ENCODE data around the gene NAT16.
"Not testable (repeated sequence)": the region's sequence is repeated elsewhere in the genome, so short reads cannot be mapped to it uniquely, and the experiment has no call there.

The NAT16 gene

DNA sequence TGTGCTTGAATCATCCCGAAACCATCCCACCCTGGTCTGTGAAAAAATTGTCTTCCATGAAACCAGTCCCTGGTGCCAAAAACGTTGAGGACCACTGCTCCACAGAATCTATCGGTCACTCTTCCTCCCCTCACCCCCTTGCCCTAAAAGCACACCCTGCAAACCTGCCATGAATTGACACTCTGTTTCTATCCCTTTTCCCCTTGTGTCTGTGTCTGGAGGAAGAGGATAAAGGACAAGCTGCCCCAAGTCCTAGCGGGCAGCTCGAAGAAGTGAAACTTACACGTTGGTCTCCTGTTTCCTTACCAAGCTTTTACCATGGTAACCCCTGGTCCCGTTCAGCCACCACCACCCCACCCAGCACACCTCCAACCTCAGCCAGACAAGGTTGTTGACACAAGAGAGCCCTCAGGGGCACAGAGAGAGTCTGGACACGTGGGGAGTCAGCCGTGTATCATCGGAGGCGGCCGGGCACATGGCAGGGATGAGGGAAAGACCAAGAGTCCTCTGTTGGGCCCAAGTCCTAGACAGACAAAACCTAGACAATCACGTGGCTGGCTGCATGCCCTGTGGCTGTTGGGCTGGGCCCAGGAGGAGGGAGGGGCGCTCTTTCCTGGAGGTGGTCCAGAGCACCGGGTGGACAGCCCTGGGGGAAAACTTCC, 54.0 kb downstream of the NAT16 start:
- DNase-seq: peak in 1 of 2 experiments; percentile 42

DNA sequence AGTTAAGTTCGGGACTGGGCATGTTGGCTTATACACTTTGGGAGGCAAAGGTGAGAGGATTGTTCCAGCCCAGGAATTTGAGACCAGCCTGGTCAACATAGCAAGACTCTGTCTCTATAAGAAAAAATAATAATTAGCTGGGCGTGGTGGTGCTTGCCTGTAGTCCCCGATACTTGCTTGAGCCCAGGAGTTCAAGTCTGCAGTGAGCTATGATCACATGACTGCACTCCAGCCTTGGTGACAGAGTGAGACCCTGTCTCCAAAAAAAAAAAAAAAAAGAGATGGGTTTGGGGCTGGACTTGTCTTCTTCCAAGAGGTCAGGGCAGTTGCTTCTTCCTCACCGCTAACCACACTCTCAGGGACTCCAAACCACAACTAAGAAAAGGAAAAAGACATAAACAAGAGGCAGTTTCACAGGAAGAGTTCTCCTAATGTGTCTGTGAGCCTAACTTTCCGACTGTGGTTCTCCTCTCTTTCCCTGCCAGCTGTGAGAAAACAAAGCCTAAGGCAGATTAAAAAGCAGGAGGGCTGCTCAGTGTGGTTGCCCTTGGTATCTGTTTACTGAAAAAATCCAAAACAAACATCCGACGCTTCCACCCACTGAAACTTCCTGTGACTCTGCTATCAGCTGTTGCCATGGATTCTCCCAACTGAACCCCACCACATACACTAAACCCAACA, 55.6 kb downstream of the NAT16 start:
- no peak for DNase-seq

DNA sequence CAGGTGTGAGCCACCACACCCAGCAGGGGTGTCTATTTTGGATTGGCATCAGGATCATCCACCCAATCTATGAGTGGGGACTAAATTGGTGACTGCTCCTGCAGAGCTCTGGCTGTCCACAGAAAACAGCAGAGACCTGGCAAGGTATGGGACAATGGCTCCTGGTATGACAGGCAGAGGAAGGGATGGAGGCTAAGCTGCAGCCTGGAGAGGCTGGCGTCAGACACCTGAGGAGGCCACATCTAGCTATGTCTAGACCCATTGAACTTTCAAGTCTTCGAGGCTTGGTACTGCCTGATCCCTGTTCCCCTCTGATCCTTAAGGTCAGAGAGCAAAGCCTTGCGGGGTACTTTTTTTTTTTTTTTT, 56.4 kb downstream of the NAT16 start:
- no peak for DNase-seq

DNA sequence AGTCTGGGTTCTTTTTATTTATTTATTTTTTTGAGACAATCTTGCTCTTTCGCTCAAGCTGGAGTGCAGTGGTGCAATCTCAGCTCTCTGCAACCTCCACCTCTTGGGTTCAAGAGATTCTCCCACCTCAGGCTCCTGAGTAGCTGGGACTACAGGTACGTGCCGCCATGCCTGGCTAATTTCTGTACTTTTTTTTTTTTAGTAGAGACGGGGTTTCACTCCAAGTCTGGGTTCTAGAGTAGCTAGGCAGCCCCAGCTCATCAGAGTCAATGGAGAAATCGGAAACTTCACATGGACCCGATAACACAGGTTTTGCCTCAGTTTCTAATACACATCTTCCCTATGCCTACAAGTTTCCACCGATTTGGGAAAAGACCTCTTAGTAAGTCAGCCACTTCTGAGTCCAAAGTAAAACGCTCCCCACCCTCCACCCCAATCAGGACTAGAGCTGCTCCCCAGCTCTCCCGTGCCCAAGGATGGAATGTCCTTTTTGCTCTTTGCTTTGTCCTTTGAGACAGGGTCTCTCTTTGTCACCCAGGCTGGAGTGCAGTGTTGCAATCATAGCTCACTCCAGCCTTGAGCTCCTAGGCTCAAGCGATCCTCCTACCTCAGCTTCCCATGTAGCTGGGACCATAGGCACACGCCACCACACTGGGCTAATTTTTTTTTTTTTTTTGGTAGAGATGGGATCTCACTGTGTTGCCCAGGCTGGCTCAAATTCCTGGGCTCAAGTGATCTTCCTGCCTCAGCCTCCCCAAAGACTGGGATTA, 57.0 kb downstream of the NAT16 start:
- no peak for DNase-seq

DNA sequence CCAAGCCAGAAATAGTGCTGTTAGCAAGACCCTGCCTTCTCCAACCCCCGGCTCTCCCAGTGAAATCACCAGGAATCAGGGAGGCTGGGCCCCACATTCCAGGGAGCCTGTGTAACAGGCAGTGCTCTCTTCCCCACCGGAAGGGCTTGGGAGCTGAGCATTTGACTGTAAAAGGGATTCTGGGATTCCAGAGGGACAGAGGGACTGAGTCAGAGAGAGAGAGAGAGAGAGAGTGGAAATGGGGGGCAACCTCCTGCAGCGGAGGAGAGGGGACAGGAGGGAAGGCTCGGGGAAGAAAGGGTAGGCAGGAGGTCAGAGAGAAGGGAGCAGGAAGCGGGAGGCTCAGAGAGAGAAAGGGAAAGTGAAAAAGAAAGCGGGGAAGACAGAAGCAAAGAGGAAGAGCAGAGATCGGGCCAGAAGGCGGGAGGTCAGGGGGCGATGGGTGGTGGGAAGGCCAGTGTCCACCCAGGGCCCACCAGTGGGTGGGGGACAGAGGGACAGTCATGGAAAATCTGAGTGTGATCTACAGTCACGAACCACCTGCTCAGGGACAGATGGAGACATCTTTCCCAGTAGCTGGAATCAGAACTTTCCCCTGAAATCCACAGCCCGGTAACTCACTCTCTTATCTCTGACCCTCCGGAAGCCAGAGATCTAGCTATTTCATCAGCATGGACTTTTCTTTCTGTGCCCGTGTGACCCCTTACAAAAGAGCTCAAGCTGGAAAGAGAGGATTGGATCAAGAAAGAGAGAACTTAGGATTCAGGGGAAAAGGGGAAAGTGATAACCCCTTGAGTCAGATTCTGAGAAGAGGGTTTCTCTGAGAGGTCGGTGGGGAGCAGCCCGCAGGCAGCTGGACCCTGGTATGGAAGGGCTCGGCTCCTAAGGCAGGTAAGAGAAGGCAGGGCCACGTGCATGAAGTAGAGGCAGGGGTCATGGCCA, 57.8 kb downstream of the NAT16 start:
- DNase-seq: peak in 1 of 2 experiments; percentile 27

DNA sequence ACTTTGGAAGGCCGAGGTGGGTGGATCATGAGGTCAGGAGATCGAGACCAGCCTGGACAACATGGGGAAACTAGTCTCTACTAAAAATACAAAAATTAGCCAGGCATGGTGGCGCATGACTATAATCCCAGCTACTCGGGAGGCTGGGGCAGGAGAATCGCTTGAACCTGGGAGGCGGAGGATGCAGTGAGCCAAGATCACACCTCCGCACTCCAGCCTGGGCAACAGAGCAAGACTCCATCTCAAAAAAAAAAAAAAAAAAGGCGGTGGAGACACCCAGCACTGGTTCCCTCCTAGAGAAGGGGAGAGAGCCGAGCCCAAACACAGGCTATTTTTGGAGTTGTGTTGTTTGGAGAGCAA, 58.5 kb downstream of the NAT16 start:
- not testable (repeated sequence) for DNase-seq
